ENCODE data around the gene ADORA2B. TPM values are rescaled to one million over a fixed set of nuclear protein-coding genes. Genes with fewer than 3 reads are reported as not detected.

The ADORA2B gene
- total RNA-seq, 2 donors from 2014 or later, result 20.8 to 39.4 TPM

GRCh38 chr17:15918261-15918660 lies 26.7 kb upstream of the ADORA2B start:
- Histone ChIP-seq H3K4me1 (no peaks in the 10 kb centered on the region), H3K36me3 (no peaks in the 10 kb centered on the region), H3K9ac (ENCODE audit: low read depth in 2 of 2, low read length in 2 of 2) (no peak overlapping the region), H3K27me3 (peaks cover 15% of the 10 kb centered on the region), H3K9me3 (no peaks in the 10 kb centered on the region), H3K27ac (no peak overlapping the region), H3K4me3 (no peak overlapping the region)
- intact Hi-C loops (cut with DNase I), result no loop called here
- no peak for TF ChIP-seq CTCF (IDR thresholded peaks at IDR 0.05)
- no peak for DNase-seq

- Histone ChIP-seq H3K4me1 (no peaks in the 10 kb centered on the region), H3K27me3 (peaks cover 15% of the 10 kb centered on the region), H3K27ac (no peak overlapping the region), H3K9ac (ENCODE audit: low read depth in 2 of 2, low read length in 2 of 2) (no peak overlapping the region), H3K4me3 (no peak overlapping the region), H3K9me3 (no peaks in the 10 kb centered on the region), H3K36me3 (no peaks in the 10 kb centered on the region)
- intact Hi-C loops (cut with DNase I), result no loop called here
- TF ChIP-seq CTCF (IDR thresholded peaks at IDR 0.05), result no peak
- no peak for DNase-seq
Measured at GRCh38 chr17:15918661-15919259, 26.2 kb upstream of the ADORA2B start.

- no peak for DNase-seq
Measured at GRCh38 chr17:15919466-15919865, 25.5 kb upstream of the ADORA2B start.

GRCh38 chr17:15920758-15921239 lies 24.1 kb upstream of the ADORA2B start:
- Histone ChIP-seq H3K27me3 (peaks cover 15% of the 10 kb centered on the region), H3K4me1 (no peaks in the 10 kb centered on the region), H3K9me3 (no peaks in the 10 kb centered on the region), H3K36me3 (no peaks in the 10 kb centered on the region), H3K27ac (no peak overlapping the region), H3K9ac (ENCODE audit: low read depth in 2 of 2, low read length in 2 of 2) (no peak overlapping the region), H3K4me3 (no peak overlapping the region)
- DNase-seq, result no peak
- TF ChIP-seq CTCF (IDR thresholded peaks at IDR 0.05), result no peak
- intact Hi-C loops (cut with DNase I), result no loop called here

More at GRCh38 chr17:15919466-15919865, 25.5 kb upstream of the ADORA2B start:
- intact Hi-C loops (cut with DNase I), result no loop called here
- Histone ChIP-seq H3K4me3 (no peak overlapping the region), H3K36me3 (no peaks in the 10 kb centered on the region), H3K27me3 (peaks cover 15% of the 10 kb centered on the region), H3K9me3 (no peaks in the 10 kb centered on the region), H3K4me1 (no peaks in the 10 kb centered on the region), H3K9ac (ENCODE audit: low read depth in 2 of 2, low read length in 2 of 2) (no peak overlapping the region), H3K27ac (no peak overlapping the region)
- no peak for TF ChIP-seq CTCF (IDR thresholded peaks at IDR 0.05)

- no peak overlapping the region for H3K4me3 ChIP-seq
- peaks cover 13% of the 10 kb centered on the region for H3K27me3 ChIP-seq
- no peak overlapping the region for H3K27ac ChIP-seq
- H3K36me3 ChIP-seq, result no peaks in the 10 kb centered on the region
- no peak overlapping the region for H3K9ac ChIP-seq (ENCODE audit: low read depth in 2 of 2, low read length in 2 of 2)
- DNase-seq, result no peak
- no peaks in the 10 kb centered on the region for H3K9me3 ChIP-seq
- no peaks in the 10 kb centered on the region for H3K4me1 ChIP-seq
- no peak for TF ChIP-seq CTCF (IDR thresholded peaks at IDR 0.05)
- intact Hi-C loops (cut with DNase I), result no loop called here
Measured at GRCh38 chr17:15921640-15922039, 23.3 kb upstream of the ADORA2B start.
